ENCODE data around the gene CDKN2B-AS1.

CDKN2B-AS1 gene

DNA sequence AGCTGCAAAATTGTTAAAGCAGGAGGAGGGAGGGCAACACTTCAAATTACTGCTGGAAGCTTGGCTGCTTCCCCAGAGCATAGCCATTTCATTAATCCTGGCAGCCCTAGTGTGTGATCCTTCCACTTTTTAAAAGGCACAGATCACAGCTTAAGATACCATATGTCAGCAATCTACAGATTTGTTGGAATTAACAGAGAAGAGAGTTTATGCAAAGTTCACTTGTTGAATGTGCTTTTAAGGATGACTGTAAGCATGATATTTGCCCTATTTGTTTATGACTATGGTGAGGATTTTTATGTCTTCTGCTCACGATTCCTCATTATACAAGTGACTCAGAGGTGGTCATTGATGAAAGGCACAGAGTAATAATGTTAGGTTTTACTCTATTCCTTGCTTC, 170.6 kb downstream of the CDKN2B-AS1 start:
- no peak for DNase-seq

DNA sequence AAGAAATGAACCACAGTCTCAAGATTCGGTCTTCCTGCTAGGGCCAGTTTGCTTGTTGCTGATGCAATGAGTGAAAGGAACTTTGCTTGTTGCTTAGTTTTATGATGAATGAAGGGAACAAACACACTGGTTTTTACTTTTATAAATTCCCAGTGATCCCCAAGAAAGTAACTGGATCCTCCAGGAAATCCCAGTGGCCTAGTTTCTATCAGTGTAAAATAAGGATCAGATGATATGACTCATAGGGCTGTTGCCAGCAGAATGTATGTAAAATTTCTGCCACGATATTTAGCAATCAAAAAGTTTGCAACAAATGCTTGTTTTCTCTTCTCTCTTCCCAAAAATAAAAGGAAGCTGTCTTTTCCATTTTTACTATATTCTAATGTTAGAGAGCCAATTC, 174.7 kb downstream of the CDKN2B-AS1 start:
- DNase-seq = no peak

DNA sequence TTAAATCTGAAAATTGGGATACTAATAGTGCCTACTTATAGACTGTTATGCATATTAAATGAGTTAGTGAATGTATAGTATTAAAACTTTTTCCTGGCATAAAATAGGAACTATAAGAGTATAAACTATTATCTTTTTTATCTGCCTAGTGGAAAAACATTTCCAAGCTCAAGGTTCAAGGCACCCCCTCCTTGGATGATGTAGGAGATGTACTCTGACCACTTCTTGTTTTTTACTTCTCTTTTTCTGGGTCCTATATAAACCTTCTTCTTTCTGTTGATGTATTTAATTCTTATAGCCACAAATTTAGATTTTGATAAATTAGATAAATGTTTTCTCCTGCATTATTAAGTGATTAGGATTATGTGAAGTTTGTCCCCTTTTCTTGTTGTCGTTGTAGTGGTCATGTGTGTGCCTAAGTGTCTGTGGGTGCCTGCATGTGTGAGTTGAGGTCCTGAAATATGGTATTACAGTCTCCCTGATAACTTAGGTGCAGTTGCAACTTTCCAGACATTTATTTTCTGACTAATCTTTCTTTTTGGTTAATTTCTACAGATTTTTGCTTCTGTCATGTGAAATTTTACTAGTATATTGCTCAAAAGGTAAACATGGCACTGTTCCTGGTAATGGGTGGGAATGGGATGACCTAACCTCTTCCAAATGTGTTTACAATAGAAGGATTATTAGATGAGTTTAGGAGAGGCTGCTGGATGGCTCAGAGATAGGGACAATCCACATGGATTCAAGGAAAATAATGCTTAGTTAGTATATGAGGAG, 175.3 kb downstream of the CDKN2B-AS1 start:
- no peak for DNase-seq

Measured in islet precursor cell (in vitro differentiated cells).